Osteocyte (in vitro differentiated cells): Measurements from ENCODE around the gene RNF213. TPM values are rescaled to one million over a fixed set of nuclear protein-coding genes. Genes with fewer than 3 reads are reported as not detected.

Source experiments
- DNase-seq: peaks from one replicate; pipeline ENCODE4 v3.0.0; 2021; ENCODE audit warnings: mixed read lengths; ENCODE audit not compliant: unreplicated experiment; ENCODE audit errors: extremely low spot score
- H3K27ac Mint-ChIP-seq: one replicate; pipeline ENCODE4 v1.8.0; 2021; ENCODE audit warnings: mild to moderate bottlenecking, mixed read lengths; ENCODE audit not compliant: unreplicated experiment
- H3K27me3 Mint-ChIP-seq: one replicate; pipeline ENCODE4 v1.8.0; 2021; ENCODE audit warnings: mixed read lengths; ENCODE audit not compliant: unreplicated experiment
- H3K36me3 Mint-ChIP-seq: one replicate; pipeline ENCODE4 v1.8.0; 2021; ENCODE audit warnings: mixed read lengths; ENCODE audit not compliant: unreplicated experiment
- H3K4me1 Mint-ChIP-seq: one replicate; pipeline ENCODE4 v1.8.0; 2021; ENCODE audit warnings: mixed read lengths; ENCODE audit not compliant: unreplicated experiment
- H3K4me3 Mint-ChIP-seq: one replicate; pipeline ENCODE4 v1.8.0; 2021; ENCODE audit warnings: mild to moderate bottlenecking, moderate library complexity, mixed read lengths; ENCODE audit not compliant: unreplicated experiment
- H3K9me3 Mint-ChIP-seq: one replicate; pipeline ENCODE4 v1.8.0; 2021; ENCODE audit warnings: mixed read lengths; ENCODE audit not compliant: unreplicated experiment
- total RNA-seq: library from RNA; stranded (reverse); gene quantifications from 2 replicates; pipeline ENCODE4 v1.2.1, GENCODE V29; 2021
- TF ChIP-seq, protein P1 (sequence below): fragments of 200-600 bp; sonication (generic); IDR thresholded peaks from 2 replicates; pipeline ENCODE4 v1.5.0; 2021; ENCODE audit warnings: antibody characterized with exemption, mild to moderate bottlenecking, moderate library complexity

The RNF213 gene
- total RNA-seq, 1 donor from 2014 or later = 106 TPM

DNA sequence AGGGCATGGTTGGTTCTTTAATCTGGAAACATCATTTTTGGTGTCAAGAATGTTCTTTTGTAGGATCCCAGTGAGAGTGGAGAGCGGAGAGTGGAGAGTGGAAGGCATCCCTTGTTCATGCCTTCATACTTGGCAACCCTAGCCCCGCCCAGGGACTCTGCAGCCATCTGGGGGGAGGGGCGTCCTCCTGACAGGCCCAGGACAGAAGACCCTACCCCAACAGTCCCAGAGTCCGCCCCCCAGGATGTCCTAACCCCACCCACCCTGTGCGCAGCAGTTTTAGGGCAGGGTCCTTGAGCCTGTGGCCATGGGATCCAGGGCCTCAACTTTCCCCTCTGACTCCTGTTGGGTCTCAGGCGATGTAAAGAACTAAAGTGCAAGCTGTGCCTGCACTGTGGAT lies 36.0 kb upstream of the RNF213 start:
- H3K27me3 Mint-ChIP-seq = no peaks in the 10 kb centered on the region
- TF ChIP-seq, protein P1, sequence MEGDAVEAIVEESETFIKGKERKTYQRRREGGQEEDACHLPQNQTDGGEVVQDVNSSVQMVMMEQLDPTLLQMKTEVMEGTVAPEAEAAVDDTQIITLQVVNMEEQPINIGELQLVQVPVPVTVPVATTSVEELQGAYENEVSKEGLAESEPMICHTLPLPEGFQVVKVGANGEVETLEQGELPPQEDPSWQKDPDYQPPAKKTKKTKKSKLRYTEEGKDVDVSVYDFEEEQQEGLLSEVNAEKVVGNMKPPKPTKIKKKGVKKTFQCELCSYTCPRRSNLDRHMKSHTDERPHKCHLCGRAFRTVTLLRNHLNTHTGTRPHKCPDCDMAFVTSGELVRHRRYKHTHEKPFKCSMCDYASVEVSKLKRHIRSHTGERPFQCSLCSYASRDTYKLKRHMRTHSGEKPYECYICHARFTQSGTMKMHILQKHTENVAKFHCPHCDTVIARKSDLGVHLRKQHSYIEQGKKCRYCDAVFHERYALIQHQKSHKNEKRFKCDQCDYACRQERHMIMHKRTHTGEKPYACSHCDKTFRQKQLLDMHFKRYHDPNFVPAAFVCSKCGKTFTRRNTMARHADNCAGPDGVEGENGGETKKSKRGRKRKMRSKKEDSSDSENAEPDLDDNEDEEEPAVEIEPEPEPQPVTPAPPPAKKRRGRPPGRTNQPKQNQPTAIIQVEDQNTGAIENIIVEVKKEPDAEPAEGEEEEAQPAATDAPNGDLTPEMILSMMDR = no peak
- H3K36me3 Mint-ChIP-seq = peaks cover 6% of the 10 kb centered on the region
- H3K9me3 Mint-ChIP-seq = no peaks in the 10 kb centered on the region
- no peak for DNase-seq
- no peak overlapping the region for H3K27ac Mint-ChIP-seq
- no peak overlapping the region for H3K4me3 Mint-ChIP-seq
- peaks cover 7% of the 10 kb centered on the region for H3K4me1 Mint-ChIP-seq

GRCh38 chr17:80225230-80225629 lies 35.4 kb upstream of the RNF213 start:
- H3K27me3 Mint-ChIP-seq = no peaks in the 10 kb centered on the region
- DNase-seq = no peak
- no peak overlapping the region for H3K27ac Mint-ChIP-seq
- peaks cover 7% of the 10 kb centered on the region for H3K4me1 Mint-ChIP-seq
- H3K9me3 Mint-ChIP-seq = no peaks in the 10 kb centered on the region
- TF ChIP-seq, protein P1 = no peak
- peaks cover 9% of the 10 kb centered on the region for H3K36me3 Mint-ChIP-seq
- no peak overlapping the region for H3K4me3 Mint-ChIP-seq

DNA sequence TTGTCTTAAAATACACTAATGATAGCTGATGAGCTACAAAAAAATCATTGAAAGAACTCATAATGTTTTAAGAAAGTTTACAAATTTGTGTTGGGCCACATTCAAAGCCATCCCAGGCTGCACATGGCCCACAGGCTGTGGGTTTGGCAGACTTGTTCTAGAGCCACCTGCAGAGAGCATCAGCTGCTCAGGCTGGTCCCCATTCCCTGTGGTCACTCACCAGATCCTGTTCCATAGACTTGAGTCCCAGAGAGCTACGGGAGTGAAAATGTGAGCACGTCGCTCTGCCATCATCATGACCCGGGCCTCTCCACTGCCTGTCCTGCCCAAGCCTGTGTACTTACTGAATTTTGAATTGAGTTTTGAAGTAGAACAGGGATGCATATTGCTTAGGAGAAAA lies 33.5 kb upstream of the RNF213 start:
- TF ChIP-seq, protein P1 = no peak
- peaks cover 22% of the 10 kb centered on the region for H3K36me3 Mint-ChIP-seq
- H3K4me1 Mint-ChIP-seq = no peaks in the 10 kb centered on the region
- DNase-seq = no peak
- H3K27ac Mint-ChIP-seq = no peak overlapping the region
- peaks cover 7% of the 10 kb centered on the region for H3K9me3 Mint-ChIP-seq
- no peak overlapping the region for H3K4me3 Mint-ChIP-seq
- no peaks in the 10 kb centered on the region for H3K27me3 Mint-ChIP-seq

GRCh38 chr17:80227666-80228065 lies 33.0 kb upstream of the RNF213 start:
- Mint-ChIP-seq H3K9me3 (peaks cover 11% of the 10 kb centered on the region), H3K4me3 (no peak overlapping the region), H3K27me3 (no peaks in the 10 kb centered on the region), H3K27ac (no peak overlapping the region), H3K4me1 (no peaks in the 10 kb centered on the region), H3K36me3 (peaks cover 26% of the 10 kb centered on the region)
- TF ChIP-seq, protein P1 = no peak
- no peak for DNase-seq

- no peak for DNase-seq
- H3K9me3 Mint-ChIP-seq = peaks cover 13% of the 10 kb centered on the region
- no peak overlapping the region for H3K27ac Mint-ChIP-seq
- no peaks in the 10 kb centered on the region for H3K27me3 Mint-ChIP-seq
- H3K36me3 Mint-ChIP-seq = peaks cover 31% of the 10 kb centered on the region
- H3K4me1 Mint-ChIP-seq = no peaks in the 10 kb centered on the region
- H3K4me3 Mint-ChIP-seq = no peak overlapping the region
- TF ChIP-seq, protein P1 = no peak
Measured at GRCh38 chr17:80228477-80228876, 32.2 kb upstream of the RNF213 start.
